ENCODE measurements around the gene CYB561D1. TPM values are rescaled to one million over a fixed set of nuclear protein-coding genes. Genes with fewer than 3 reads are reported as not detected.

Gene CYB561D1
- total RNA-seq, 2 experiments from 2014 or later, result 7.0 to 9.5 TPM

- Mint-ChIP-seq H3K4me3 (no peak overlapping the region), H3K4me1 (ENCODE audit: low read depth) (peaks cover 21% of the 10 kb centered on the region), H3K9me3 (no peaks in the 10 kb centered on the region), H3K36me3 (ENCODE audit: low read depth) (no peaks in the 10 kb centered on the region), H3K27me3 (no peaks in the 10 kb centered on the region), H3K27ac (no peak overlapping the region)
- intact Hi-C loops (cut with micrococcal nuclease), result loop anchor here (10.0 kb wide), 1 partner anchor 111 kb away; the partner anchor contains the start of gene PSMA5
- DNase-seq, result no peak
- CTCF ChIA-PET, result interaction anchor here (1.3 to 21.7 kb wide), 3 partner anchors 10 to 109 kb away, joined by 7 to 1390 read pairs (median 8); partner anchors contain the start of genes AMIGO1, ATXN7L2, CYB561D1 and PSMA5
- POLR2A ChIA-PET, result interaction anchor here (1.5 kb wide), 1 partner anchor 13 kb away, joined by 5 read pairs; the partner anchor contains the start of gene GNAI3
- ATAC-seq, result no peak
- no peak for TF ChIP-seq CTCF (IDR thresholded peaks at IDR 0.05)
Observed at GRCh38 chr1:109535481-109535880, 41.6 kb downstream of the CYB561D1 start.

GRCh38 chr1:109535971-109536491 is 42.1 kb downstream of the CYB561D1 start:
- Mint-ChIP-seq H3K4me1 (ENCODE audit: low read depth) (peaks cover 17% of the 10 kb centered on the region), H3K27me3 (no peaks in the 10 kb centered on the region), H3K9me3 (no peaks in the 10 kb centered on the region), H3K27ac (no peak overlapping the region), H3K4me3 (no peak overlapping the region), H3K36me3 (ENCODE audit: low read depth) (no peaks in the 10 kb centered on the region)
- no peak for ATAC-seq
- TF ChIP-seq CTCF (IDR thresholded peaks at IDR 0.05), result no peak
- ChIA-PET POLR2A (interaction anchor here (1.5 kb wide), 1 partner anchor 13 kb away, joined by 5 read pairs; the partner anchor contains the start of gene GNAI3), CTCF (interaction anchor here (2.2 to 21.7 kb wide), 2 partner anchors 35 to 110 kb away, joined by 7 to 1390 read pairs; partner anchors contain the start of genes AMIGO1, ATXN7L2, CYB561D1 and PSMA5)
- DNase-seq, result no peak
- intact Hi-C loops (cut with micrococcal nuclease), result loop anchor here (10.0 kb wide), 1 partner anchor 111 kb away; the partner anchor contains the start of gene PSMA5

GRCh38 chr1:109537450-109538178 is 43.7 kb downstream of the CYB561D1 start:
- no peak overlapping the region for H3K27ac Mint-ChIP-seq
- TF ChIP-seq CTCF (IDR thresholded peaks at IDR 0.05), result no peak
- H3K27me3 Mint-ChIP-seq, result no peaks in the 10 kb centered on the region
- ATAC-seq (no peak), DNase-seq (no peak)
- ChIA-PET CTCF (interaction anchor here (1.0 to 21.7 kb wide), 5 partner anchors 8 to 98 kb away, joined by 3 to 1390 read pairs (median 5); partner anchors contain the start of genes AMIGO1, ATXN7L2, CYB561D1 and GNAI3), POLR2A (no interaction called here)
- intact Hi-C loops (cut with micrococcal nuclease), result loop anchor here (10.0 kb wide), 1 partner anchor 113 kb away; the partner anchor contains the start of gene PSMA5
- no peak overlapping the region for H3K4me3 Mint-ChIP-seq
- no peaks in the 10 kb centered on the region for H3K9me3 Mint-ChIP-seq
- peaks cover 2% of the 10 kb centered on the region for H3K4me1 Mint-ChIP-seq (ENCODE audit: low read depth)
- H3K36me3 Mint-ChIP-seq (ENCODE audit: low read depth), result no peaks in the 10 kb centered on the region

- H3K36me3 Mint-ChIP-seq (ENCODE audit: low read depth), result no peaks in the 10 kb centered on the region
- H3K4me1 Mint-ChIP-seq (ENCODE audit: low read depth), result no peaks in the 10 kb centered on the region
- intact Hi-C loops (cut with micrococcal nuclease), result loop anchor here (10.0 kb wide), 1 partner anchor 114 kb away; the partner anchor contains the start of gene PSMA5
- no peak for DNase-seq
- no peaks in the 10 kb centered on the region for H3K9me3 Mint-ChIP-seq
- no peak overlapping the region for H3K4me3 Mint-ChIP-seq
- no peak for TF ChIP-seq CTCF (IDR thresholded peaks at IDR 0.05)
- no peak for ATAC-seq
- H3K27ac Mint-ChIP-seq, result no peak overlapping the region
- ChIA-PET POLR2A (interaction anchor here (0.6 to 1.1 kb wide), 3 partner anchors 9 to 225 kb away, joined by 3 read pairs; partner anchors contain the start of gene CYB561D1), CTCF (interaction anchor here (1.0 to 21.7 kb wide), 4 partner anchors 38 to 300 kb away, joined by 3 to 1390 read pairs (median 148); partner anchors contain the start of genes AMIGO1, ATXN7L2 and CYB561D1)
- no peaks in the 10 kb centered on the region for H3K27me3 Mint-ChIP-seq
Observed at GRCh38 chr1:109538827-109539555, 45.1 kb downstream of the CYB561D1 start.

Data from activated CD8-positive, alpha-beta T cell treated with anti-CD3 and anti-CD28 coated beads for 36 hours (primary cell).